22Rv1 (cell line): Measurements from ENCODE around the gene NRP2.

Source experiments
- CTCF ChIP-seq: fragments of 450-650 bp; IDR thresholded peaks from 2 replicates; pipeline ENCODE4 v1.5.1; 2017; ENCODE audit warnings: mild to moderate bottlenecking
- ZFX ChIP-seq: fragments of 450-650 bp; IDR thresholded peaks from 2 replicates; pipeline ENCODE4 v1.6.1; 2017; ENCODE audit warnings: antibody characterized with exemption, borderline replicate concordance

DNA sequence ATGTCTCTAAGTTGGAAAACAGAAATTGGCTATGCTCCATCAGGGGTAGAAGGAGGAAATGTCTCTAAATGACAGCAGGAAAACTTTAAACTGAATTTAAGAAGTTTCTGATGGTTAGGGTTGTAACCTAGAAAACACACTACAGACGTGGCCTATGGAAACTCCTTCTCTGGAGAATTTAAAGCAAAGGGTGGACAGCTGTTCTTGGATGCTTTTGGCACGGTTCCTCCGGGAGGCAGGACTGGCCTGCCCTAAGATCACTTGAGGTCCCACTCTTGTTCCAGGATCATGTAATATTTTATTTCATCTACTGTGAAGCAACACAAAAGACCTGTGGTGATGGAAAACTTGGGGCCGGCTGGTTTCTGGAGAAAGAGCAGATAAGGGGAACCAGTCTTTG, 77.0 kb downstream of the NRP2 start:
- TF ChIP-seq CTCF, result no peak
- no peak for TF ChIP-seq ZFX
